Amniotic epithelial cell (primary cell): Measurements from ENCODE around the gene TAS2R46.
A peak's percentile ranks its signal among the peaks of the same experiment; 100 is the strongest.
"Not testable (repeated sequence)": the region's sequence is repeated elsewhere in the genome, so short reads cannot be mapped to it uniquely, and the experiment has no call there.

Experiments
- DNase-seq: peaks from one replicate; pipeline ENCODE4 v3.0.0-alpha.2; 2010; ENCODE audit warnings: low read depth

TAS2R46 gene

DNA sequence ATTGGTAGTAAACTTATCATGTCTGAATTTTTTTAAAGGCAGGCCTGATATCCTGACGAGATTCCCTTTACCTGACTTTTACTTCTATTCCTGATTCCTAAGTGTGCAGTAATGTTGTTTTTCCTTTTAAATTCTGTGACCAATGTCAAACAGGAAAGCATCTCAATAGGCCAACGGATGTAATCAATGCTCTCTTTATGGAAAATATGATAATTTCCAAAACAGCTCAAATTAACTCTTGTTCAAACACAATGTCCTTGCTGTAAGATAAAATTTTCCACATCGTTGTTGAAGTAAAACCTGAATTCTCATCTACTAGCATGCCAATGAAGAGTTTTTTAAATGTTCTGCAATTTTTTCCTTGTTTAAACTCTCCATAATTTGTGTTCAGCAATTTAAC is 22.9 kb downstream of the TAS2R46 start:
- no peak for DNase-seq

DNA sequence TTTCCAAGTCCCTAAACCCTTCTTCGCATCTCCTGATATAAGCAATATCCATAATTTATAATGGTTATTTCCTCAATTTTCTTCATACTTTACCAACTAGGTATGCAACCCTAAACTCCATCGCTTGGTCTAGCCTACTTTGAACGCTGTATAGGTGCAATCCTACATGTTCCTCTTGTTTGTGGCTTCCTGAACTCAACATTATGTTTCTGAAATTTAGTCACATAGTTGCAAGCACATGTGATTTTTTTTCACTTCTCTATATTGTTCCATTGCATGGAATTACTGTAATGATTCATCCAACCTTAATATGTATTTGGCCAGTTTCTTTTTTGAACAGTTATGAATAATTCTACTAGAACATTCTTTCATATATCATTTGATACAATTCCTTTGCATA is 28.1 kb downstream of the TAS2R46 start:
- not testable (repeated sequence) for DNase-seq

DNA sequence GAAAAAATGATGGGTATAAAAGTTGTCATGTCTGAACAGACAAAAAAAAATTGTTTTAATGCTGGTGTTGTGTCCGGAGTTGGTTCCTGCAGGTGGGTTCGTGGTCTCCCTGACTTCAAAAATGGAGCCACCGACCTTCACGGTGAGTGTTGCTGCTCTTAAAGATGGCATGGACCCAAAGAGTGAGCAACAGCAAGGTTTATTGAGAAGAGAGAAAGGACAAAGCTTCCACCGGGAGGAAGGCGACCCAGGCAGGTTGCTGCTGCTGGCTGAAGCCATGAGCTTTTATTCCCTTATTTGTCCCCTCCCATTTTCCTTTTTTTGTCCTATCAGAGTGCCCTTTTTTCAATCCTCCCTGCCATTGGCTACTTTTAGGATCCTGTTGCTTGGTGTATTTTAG is 30.8 kb downstream of the TAS2R46 start, which contains the start of gene TAS2R31:
TAS2R31 (minus strand) TSS at position 101 of the 400 bp plus-strand sequence; CDS start at position 29, 72 bp downstream.
- no peak for DNase-seq

DNA sequence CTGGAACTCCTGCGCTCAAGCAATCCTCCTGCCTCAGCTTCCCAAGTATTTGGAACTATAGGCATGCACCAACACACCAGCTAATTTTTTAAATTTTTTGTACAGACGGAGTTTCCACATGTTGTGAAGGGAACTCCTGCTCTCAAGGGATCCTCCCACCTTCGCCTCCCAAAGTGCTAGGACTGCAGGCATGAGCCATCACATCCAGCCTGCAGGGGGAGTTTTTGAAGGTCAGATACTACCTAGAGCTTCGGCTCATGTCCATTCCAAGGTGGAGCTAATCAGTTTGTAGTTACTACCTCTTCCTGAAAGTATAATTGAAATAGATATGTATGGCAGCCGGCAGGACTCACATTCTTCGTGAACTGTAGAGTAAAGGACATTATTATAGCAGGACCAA is 36.0 kb downstream of the TAS2R46 start:
- no peak for DNase-seq

DNA sequence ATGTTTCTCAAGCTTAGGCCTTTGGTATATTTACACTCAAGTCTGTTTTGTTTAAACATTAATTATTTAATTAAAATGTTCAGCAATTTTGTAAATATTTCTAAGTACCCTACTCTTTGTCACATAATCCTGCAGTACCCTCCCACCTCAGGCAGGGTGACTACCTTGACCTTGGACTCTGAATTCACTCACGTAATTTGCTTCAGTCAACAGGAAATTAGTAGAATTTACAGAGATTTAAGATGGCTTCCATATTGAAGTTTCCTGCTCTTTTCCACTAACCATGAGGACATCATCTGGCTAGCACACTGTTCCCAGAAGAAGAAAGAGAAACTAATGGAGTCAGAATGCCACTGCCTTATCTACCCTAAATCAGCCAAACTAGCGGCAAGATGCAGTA is 38.7 kb downstream of the TAS2R46 start:
- DNase-seq = no peak

DNA sequence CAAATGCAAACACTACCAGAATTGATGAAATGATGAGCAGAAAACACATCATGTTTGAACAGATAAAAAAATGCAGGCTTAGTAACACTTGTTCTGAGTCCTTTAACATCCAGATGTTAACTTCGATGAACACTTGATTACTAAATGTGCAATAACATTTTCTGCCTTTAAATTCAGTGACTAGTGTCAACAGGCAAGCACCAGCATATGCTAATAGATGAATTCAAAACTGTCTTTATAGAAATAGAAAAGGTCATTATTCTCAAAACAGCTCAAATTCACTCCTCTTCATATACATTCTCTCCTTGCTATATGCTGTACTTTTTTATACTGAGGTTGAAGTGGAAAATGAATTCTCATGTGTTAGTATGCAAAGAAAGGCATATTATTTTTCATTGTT is 39.6 kb downstream of the TAS2R46 start, which contains the start of gene TAS2R19:
TAS2R19 (minus strand) TSS at position 101 of the 400 bp plus-strand sequence; CDS start at position 52, 49 bp downstream.
- DNase-seq = no peak

DNA sequence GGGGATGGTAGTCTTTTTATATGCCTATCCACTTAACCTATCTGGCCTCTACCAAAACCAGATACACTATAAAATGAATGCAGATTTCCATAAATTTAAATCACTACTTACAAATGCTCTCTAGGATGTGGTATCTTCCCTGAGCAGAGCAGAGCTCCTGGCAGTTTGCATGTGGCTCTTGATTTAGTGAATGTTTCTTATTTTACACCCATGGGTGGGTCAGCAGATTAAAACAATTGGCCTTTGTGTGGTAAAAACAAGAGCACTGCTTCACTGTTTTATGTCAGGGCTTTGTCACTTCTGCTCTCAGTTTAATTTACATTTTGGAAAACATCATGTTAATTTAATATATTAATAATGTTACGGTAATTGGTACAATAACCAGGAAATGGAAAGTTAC is 45.2 kb downstream of the TAS2R46 start:
- DNase-seq = no peak

DNA sequence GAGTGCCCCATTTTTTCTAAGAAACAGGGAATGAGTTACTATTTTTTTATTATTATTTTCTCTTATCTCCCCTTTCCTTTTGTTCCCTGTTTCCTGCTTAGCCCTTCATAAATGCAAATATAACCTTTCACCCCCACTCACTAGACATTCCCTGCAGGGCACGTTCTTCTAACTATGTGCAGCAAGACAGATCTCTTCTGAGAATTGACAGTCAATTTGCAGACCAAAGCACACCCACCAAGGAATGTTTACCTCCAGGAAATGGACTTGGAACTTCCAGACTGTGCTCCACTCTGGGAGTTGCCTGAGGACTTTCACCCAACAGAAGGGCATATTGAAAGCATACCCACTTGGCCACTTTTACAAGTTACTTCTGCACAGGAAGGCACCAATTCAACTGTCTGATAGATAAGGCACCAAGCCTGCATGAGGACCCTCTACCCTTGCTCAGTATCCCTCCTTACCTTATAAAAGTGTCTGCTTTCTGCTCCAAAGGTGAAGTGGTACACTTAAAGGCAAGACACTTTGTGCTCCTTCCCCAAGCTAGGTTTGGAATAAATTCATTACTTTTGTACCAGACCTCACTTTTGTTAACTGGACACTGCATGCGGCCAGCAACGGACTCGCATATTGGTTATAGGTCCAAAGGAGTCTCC is 46.2 kb downstream of the TAS2R46 start:
- no peak for DNase-seq

DNA sequence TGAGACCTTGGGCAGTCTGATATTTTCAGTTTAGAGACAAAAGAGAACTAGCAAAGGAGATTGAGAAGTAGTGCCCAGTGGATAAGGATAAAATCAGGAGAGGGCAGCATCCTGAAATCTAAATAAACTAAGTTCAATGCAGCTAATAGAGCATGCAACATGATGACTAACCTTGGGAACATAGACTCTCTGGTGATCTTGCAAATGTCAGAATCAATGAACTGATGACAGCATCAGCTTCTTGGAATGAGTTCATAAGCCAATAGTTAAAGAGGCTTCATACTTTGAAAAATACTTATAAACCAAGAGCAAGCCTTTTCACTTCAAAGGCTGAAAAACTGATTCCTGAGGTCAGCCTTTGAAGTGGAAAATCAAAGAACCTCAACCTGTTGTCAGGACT is 47.9 kb downstream of the TAS2R46 start:
- peak; percentile 3 for DNase-seq
